ENCODE results near the gene CTU2.

The CTU2 gene

DNA sequence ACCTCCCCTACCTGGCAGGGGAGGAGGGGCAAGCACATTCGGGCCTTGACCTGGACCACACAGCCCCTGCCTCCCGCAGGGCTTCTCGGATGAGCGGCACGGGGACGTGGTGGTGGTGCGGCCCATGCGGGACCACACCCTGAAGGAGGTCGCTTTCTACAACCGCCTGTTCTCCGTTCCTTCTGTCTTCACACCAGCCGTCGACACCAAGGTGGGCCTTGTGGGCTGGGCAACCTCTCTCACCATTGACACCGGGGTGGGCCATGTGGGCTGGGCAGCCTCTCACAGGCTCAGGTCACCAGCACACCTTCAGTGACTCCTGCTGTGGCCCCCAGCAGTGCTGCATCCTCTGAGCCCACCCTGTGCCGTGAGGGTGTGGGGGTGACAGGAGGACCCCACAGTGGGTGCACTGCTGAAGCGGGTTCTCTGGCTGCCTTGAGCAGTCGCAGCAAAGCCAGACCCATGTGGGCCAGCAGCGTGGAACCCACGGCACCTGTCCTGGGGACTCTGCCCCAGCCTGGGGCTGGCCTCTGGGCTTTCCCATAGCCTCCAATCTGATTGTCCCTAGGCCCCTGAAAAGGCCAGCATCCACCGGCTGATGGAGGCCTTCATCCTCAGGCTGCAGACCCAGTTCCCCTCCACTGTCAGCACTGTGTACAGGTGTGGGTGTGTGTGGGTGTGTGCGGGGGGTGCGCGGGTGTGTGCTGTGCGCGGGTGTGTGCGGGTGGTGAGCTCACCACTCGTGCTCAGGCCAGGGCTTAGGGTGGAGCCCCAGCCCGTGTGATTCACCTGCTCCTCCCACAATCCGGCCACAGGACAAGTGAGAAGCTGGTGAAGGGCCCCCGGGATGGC lies 7.5 kb downstream of the CTU2 start:
- no peak for DNase-seq (ENCODE audit: low read depth in 2 of 2, low spot score in 1 of 2)

DNA sequence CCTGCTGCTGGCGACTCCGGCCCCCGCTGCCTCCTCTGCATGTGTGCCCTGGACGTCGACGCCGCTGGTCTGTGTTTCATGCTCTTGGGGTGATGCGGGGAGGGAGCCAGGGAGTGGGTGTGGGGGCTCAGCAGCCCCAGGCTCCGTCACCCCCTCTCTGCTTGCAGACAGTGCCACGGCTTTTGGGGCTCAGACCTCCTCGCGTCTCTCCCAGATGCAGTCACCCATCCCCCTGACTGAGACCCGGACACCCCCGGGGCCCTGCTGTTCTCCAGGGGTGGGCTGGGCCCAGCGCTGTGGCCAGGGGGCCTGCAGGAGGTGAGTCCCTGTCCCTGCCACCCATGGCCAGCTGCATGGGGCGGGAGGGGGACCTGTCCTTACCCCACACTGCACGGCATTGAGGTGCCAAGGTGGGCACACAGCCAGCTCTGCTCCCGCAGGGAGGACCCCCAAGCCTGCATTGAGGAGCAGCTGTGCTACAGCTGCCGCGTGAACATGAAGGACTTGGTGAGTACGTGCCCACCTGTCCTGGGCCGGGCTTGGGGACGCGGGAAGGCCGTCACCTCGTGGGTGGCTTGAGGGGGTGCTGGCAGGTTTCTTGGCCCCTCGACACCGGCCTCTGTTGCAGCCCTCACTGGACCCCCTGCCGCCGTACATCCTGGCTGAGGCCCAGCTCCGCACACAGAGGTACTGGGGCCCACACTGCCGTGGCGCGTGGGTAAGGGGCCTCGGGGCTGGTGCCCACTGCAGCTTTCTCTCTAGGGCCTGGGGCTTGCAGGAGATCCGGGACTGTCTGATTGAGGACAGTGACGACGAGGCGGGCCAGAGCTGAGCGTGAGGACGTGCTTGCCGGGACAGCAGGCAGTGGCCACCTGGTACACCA lies 8.4 kb downstream of the CTU2 start:
- DNase-seq (ENCODE audit: low read depth in 2 of 2, low spot score in 1 of 2), result no peak

DNA sequence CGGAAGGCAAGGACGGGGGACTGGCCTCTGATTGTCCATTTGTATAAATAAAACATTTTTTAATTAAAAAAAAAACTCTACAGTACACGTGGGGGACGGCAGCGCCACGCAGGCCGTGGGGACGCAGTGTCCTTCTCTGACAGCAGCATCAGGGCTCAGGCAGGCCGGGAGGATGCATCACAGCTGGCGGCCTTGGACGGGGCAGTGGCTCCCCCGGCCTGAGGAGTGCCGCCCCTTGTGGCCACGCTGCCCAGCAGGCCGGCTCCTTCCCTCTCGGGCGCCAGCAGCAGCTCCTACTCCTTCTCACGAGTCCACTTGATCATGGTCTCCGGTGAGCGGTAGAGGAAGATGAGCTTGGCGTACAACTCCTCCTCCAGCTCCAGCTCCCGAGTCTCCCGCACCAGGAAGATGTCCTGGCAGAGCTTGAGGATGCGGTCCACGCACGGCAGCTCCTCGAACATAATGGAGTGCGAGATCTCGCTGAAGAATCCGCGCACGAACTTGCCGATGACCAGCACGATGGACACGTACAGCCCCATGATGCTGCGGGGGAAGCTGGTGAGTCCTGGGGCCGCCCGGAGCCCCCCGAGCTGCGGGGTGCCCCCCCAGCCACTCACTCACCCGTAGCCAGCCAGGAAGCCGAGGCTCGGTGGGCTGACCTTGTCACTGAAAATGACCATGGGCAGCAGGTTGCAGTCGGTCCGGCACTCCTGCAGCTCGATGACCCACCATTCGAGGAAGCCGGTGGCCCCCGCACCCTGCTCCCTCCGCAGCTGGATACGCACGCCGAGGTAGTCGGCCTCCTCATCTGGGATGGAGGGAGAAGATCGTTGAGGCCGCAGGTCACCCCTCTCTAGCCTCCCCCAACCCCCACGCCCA lies 9.2 kb downstream of the CTU2 start:
- no peak for DNase-seq (ENCODE audit: low read depth in 2 of 2, low spot score in 1 of 2)

DNA sequence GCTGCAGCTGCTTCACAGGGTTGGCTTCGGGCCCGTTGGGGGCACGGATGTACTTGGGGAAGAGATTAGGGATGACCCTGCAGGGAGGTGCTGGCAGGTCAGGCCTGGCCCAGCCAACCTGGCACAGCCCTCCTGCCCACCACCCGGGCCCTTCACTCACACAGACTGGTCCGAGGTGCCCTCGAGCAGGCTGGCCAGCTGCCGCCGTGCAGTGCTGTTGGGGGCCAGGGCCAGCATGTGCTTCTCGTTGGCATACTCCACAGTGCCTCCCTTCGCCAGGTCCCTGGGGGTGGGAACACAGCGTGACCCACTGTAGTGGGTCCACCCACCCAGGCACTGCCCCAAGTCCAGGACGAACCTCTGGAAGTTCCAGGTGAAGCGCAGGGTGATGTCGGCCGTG lies 9.9 kb downstream of the CTU2 start:
- no peak for DNase-seq (ENCODE audit: low read depth in 2 of 2, low spot score in 1 of 2)

DNA sequence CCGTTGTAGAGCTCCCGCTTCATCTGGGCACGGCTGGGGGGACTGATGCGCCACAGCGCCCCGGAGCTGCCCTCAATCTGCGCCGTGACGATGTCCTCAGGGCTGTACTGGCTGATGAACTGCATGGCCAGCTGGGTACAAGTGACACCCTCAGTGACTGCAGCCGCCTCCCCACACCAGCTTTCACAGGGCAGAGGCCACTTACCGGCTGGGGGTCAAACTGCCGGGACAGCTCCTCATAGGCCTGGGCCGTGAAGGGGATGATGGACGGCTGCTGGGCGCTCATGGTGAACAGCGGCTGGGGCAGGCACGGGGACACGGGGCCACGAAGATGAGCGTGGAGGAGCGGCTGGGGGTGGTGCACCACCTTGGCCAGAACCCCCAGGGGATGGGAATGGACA lies 10.3 kb downstream of the CTU2 start:
- no peak for DNase-seq (ENCODE audit: low read depth in 2 of 2, low spot score in 1 of 2)

DNA sequence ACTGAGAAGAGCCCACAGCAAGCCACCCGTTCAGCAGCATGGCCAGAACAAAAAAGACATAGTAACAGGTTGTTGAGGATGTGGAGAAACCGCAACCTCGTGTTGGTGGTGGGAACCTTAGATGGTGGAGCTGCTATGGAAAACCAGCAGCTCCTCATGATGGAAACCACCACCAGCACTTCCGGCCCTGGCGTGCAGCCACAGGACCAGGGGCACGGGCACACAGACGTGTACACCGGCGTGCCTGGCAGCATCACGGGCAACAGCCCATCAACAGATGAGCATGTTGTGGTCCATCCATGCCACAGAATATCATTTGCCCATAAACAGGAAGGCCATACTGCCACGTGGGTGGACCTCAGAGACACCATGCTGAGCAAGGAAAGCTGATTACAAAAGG lies 11.9 kb downstream of the CTU2 start:
- no peak for DNase-seq (ENCODE audit: low read depth in 2 of 2, low spot score in 1 of 2)

DNA sequence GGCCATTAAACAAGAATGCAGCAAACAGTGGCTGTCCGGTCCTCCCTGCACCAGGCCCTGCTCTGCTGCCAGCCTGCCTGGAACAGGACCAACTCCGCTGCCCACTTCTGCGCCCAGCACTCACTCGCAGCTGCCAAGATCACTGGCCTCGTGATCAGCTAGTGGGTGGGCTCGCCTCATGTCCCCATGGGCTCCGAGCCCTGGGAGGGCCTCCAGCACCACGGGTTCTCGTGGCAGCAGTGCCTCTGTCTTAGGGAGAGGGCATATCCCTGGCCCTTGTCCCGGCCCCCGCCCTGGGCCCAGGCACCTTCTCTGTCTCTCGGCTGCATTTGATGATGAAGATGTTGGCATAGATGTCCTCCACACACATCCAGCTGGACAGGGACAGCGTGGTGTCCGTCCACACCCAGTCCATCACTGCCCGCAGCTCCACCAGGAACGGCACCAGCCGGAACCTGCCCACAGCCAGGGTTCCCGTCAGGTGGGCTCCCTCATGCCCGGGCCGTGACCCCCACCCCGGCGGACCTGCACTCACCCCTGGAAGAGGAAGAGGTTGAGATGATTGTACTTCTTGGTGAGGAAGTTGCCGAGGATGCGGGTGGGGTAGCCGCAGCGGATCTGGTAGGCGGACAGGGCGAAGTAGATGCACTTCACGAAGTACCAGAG lies 13.1 kb downstream of the CTU2 start:
- DNase-seq (ENCODE audit: low read depth in 2 of 2, low spot score in 1 of 2), result no peak

DNA sequence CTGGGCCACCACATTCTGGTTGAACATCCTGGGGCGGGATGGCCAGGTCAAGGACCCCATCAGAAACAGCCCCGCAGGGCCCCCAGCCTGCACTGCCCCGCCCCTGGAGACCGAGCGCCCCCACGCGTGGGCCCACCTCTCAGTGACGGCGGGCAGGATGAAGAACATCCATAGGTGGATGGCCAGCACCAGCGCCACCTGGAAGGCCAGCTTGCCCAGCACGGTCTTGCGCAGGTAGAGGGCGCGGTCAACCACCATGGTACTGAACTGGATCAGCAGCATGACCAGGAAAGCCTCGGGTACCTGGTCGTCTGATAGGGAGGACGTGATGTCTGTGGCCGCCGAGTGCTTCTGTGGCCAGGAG lies 13.6 kb downstream of the CTU2 start:
- DNase-seq (ENCODE audit: low read depth in 2 of 2, low spot score in 1 of 2), result no peak

DNA sequence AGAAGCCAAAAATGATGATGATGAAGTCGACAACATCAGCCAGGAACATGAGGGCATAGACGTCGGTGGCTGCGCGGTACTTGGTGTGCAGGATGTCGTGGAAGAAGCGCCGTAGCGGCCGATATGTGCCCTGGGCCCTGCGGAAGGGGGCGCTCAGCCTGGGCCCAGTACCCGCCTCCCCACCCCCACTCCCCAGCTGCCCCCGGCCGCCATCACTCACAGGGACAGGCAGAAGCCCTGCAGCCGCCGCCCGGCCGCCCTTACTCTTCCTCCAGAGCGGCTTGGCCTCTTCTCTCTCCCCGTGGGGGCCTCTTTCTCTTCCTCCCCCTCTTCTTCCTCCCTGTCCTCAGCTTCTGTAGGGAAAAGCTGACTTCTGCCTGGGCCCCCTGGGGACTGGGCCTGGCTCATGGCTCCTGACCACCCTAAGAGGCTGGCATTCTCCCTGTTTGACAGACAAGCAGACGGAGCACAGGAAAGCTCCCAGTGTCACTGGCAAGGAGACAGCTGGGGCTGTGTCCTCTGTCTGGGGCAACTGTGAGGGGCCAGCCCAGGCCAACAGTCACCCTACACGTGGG lies 14.2 kb downstream of the CTU2 start:
- DNase-seq (ENCODE audit: low read depth in 2 of 2, low spot score in 1 of 2), result no peak

DNA sequence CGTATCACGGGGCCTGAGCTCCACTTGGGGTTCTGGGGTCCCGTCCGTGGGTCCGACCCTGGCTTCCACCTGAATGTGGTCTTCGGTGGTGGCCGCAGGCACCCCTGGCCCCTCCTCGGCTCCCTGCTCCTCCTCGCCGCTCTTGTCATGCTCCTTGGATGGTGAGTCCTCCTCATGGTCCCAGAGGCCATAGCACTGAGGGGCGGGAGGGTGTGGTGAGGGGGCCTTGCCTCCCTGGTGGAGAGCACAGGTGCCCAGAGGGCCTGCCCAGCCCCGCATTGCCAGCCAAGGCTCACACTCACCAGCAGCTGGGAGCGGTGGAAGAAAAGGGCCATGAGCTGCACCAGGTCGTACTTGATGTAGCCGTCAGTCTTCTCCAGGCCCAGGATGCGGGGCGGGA lies 14.9 kb downstream of the CTU2 start:
- DNase-seq (ENCODE audit: low read depth in 2 of 2, low spot score in 1 of 2), result no peak

DNA sequence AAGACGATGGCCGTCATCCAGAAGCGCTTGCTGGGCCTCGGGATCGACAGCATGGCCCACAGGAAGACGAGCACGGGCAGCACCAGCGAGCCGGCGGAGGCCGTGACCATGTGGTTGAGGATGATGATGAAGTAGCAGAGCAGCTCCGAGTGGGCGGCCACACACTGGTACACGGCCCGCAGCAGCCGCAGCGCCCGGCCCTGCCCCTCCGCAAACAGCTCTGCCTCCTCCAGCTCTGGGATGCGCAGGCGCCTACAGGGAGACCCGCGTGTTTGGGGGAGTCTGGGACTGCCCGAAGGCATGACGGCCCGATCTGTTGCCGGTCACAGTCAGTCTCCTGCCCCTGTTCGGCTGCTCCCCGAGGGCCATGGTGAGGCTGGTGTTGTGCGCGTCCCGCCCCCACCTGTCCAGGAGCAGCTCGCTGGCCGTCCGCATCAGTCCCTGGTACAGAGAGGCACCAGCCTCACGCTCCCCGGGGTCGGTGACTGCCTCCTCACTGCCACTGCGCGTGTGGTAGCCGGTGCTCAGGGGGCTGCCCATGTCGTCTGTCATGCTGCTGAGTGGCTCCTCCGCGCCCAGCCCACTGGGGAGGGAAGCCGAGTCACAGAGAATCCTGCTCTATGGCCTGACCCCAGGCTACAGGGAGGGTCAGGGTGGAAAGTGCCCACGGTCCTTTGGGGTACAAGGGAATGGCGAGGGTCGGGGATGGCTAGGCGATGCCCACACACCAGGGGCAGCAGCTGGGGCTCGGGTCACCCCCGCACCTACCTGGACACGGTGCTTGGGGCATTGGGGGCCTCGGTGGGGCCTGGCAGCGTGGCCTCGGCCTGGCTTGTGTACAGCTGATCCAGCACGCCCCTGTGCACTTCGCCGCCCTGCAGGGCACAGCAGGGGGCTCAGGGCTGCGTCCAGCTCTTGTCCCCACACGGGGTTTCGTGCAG lies 15.8 kb downstream of the CTU2 start:
- no peak for DNase-seq (ENCODE audit: low read depth in 2 of 2, low spot score in 1 of 2)

DNA sequence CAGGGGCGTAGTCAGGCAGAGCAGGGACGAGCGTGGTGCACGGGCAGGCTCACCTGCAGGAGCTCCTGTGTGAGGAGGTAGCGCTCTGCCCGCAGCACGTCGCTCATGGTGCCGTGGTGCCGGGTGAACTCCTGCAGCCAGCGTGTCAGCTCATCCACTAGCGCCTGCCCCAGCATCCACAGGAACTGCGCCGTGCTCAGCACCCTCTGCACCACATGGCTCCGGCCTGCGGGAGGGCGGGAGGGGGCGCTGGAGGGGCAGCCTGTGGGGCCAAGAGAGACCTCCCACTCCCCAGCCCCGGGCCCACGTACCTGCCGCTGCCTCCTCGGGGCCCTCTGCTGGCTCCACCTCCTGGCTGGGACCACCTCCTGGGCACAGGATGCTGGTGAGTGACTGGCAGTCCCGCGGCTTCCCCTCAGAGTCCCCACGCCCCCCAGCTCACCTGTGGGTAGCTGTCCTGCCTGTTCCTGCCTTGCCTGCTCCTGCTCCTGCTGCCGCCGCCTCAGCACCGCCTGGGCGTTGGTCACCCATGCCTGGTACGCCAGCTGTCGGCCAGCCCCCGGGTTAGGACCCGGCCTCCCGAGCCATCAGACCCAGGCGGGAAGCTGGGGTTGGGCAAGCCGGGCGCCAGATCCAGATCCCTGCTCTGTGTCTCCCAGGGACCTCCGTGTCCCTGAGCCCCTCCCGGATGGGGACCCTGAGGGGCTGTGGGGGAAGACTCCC lies 16.6 kb downstream of the CTU2 start:
- no peak for DNase-seq (ENCODE audit: low read depth in 2 of 2, low spot score in 1 of 2)

DNA sequence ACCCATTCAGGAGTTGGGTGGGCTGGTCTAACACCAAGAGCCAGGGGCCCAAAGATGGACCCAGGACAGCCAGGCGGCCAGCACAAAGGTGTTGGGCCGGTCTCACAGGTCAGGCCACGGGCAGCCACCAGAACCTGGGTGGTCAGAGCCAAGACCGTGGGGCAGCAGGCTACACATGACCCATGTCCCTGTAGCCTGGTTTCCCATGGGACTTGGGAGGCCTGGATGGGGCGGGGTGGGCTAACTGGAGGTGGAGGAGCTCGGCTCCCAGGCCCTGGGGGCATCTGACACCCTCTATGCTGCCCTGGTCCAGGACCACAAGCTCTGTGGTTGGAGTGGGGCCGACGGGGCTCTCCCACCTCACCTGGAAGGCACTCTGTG lies 17.2 kb downstream of the CTU2 start:
- no peak for DNase-seq (ENCODE audit: low read depth in 2 of 2, low spot score in 1 of 2)

DNA sequence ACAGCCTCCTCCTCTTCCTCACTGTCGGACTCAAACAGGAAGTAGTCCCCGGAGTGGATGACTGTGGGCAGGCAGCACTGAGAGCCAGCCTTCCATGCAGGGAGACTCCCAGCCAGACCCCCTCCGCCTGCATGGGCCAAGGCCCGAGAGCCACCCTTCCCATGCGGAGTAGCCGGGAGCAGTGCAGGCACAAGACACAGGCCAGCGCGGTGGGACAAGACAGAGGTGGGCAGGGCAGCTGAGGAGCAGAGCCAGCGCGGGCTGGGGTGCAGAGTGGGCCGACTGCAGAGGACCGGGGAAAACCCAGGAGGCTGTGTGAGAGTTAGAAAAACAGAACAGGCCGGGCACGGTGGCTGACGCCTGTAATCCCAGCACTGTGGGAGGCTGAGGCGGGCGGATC lies 17.6 kb downstream of the CTU2 start:
- DNase-seq (ENCODE audit: low read depth in 2 of 2, low spot score in 1 of 2), result no peak

DNA sequence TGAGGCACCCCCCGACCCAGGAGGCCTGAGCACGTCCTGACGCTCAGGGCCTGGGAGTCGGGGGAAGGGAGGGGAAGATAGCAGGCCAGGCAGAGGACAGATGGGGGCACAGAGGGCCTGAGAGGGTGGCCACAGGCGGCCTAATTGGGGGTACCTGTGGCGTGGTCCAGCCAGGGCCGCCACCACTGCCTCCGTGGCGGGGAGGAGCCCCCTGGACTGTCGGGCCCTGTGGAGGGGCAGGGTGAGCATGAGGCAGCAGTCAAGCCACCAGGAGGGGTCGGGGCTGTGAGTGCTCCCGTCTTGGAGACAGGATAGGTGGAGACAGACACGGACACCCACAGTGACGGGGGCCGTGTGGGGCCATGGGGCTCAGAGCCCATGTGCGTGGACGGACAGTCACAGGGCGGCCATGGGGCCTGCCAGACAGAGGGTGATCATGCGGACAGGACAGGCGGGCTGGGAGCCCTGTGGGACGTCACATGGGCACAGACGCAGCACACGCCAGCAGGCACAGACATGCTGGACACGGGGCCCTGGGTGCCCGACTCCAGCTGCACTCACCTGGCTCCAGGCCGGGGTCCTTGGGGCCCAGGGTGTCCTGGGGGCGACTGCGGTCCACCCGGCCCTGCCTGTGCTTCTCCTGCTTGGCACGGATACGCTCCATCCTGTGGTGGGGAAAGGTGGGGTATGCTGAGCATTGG lies 18.7 kb downstream of the CTU2 start:
- DNase-seq (ENCODE audit: low read depth in 2 of 2, low spot score in 1 of 2), result no peak

DNA sequence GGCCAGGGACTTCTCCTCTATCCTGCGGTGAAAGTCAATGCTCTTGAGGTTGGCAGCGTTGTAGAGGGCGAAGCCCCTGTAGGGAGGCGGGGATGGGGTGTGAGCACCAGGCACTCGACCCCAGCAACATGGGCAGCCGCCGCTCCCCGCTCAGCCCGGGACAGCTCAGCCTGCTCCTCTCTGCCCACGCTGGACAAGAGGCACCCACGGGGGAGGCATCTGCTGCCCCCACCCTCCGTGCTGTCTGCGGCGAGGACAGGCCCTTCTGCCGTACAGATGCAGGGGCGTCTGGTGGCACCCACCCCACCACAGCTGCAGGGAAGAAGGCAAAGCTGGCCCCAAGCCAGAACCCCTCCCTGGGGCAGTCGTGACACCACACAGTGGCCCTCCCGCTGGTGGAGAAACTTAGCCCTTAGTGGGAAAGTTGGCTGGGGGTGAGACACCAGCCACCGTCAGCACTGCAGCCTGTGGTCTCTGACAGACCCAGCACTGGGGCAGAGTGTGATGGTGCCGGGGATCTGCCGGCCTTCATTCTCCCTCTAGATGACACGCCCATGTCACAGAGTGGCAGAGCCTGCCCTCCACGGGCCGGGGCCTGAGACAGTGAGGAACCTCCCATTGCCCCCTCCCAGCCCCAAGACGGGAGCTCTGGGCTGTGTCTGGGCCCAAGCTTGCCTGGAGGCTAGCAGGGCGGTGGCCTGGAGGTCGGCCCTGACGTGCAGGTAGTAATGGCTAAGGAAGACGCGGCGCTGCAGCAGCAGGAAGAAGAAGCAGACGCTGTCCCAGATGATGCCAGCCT lies 19.5 kb downstream of the CTU2 start:
- DNase-seq (ENCODE audit: low read depth in 2 of 2, low spot score in 1 of 2), result no peak

DNA sequence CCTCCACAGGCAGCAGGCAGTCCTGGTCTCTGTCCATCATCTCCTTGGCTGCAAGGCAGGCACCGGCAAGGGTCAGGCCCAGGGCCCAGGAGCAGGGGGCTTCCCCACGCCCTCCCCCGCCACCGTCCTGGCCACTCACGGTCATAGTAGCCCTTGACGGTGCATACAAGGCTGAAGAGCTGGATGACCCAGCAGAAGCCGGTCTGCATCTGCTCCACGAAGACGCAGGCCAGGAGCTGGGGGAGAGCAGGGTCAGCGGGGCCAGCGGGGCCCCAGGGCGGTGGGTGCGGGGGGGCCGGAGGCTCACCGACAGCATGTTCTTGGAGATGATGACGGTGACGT lies 20.1 kb downstream of the CTU2 start:
- no peak for DNase-seq (ENCODE audit: low read depth in 2 of 2, low spot score in 1 of 2)

DNA sequence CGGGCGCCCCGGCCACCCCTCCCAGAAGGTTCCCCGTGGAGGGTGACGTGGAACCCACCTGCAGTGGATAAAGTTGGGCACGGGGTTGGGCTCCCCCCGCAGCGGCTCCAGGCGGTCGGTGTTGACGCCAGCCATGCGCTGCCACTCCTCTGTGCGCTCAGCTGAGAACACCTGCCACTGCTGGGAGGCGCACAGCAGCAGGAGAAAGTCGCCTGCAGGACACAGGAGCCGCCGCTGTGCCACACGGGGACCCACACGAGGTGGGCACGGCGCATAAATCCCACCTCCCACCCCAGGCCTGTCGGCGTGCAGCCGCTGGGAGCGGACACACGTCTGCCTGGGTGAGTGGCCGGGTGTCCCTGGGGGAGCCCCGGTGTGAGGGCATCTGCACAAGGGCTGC lies 20.7 kb downstream of the CTU2 start:
- DNase-seq (ENCODE audit: low read depth in 2 of 2, low spot score in 1 of 2), result no peak

Measured in stimulated activated CD8-positive, alpha-beta memory T cell treated with anti-CD3 and anti-CD28 coated beads, Interleukin-4, amount 100 ng/mL, for 1 hour (primary cell).